NCI-H2227 (cell line): ENCODE data around the gene MAEL.

Experiments used
- DNase-seq: peaks from one replicate; lab custom pipeline; 2025; ENCODE audit not compliant: unreplicated experiment; lab: John Stamatoyannopoulos, UW

The MAEL gene

GRCh38 chr1:167054946-167055630 is 66.0 kb downstream of the MAEL start:
- peak; percentile 31 for DNase-seq

DNA sequence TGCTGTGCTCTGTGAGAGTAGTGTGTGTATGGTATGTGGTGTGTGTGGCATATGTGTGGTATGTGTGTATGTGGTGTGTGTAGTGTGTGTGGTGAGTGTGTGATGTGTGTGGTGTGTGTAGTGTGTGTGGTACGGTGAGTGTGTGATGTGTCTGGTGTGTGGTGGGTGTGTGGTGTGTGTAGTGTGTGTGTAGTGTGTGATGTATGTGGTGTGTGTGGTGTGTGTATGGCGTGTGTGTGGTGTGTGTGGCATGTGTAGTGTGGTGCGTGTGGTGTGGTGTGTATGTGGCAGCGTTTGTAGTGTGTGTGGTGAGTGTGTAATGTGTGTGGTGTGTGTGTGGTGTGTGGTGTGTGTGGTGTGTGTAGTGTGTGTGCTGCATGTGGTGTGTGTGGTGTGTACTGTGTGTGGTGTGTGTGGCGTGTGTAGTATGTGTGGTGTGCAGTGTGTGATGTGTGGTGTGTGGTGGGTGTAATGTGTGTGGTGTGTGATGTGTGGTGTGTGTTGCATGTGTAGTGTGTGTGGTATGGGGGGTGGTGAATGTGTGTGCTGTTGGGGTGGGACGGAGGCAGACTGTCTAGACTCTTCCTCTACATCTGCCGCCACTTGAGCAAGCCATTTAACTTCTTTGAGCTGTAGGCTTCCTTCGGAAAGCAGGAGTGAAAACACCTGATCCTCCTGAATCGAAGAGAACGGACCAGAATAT is 67.6 kb downstream of the MAEL start:
- peak; percentile 81 for DNase-seq

DNA sequence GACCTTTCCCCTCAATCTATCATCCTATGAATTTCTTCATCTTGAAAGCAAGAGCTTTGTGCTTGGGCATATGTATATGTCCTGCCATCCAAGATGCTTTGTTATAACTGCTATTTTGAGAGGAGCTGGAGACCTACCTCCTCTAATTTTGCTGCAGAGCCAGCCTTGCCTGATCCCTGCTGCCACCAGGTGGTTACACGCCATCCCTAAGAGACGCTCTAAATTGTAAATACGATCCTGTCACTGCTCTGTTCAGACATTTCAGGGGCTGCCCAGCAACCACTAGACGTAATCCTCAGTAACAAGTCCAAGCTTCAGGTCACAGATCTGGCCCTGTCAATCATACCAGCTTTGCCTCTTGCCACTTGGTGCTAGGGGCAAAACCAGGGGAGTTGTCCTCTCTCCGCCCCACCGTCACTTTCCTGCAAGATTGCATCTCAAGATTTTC is 68.2 kb downstream of the MAEL start:
- peak; percentile 81 for DNase-seq

- peak; percentile 88 for DNase-seq
Observed at GRCh38 chr1:167059045-167059808, 70.1 kb downstream of the MAEL start.

DNA sequence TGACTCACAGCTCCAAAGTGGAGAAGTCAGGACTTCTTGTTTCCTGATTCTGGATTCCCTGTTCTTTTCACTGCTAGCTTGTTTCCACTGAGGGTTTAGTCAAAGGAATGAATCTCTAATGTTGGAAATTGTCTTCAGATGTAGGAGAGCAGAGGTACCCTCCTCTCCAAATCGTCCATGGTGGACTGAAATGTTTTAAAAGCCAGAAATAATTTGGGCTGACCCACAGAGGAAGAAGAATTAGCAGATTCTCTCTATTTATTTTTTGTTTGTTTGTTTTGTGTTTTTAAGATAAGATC is 70.7 kb downstream of the MAEL start:
- DNase-seq: no peak

GRCh38 chr1:167060141-167061072 is 71.3 kb downstream of the MAEL start:
- no peak for DNase-seq

DNA sequence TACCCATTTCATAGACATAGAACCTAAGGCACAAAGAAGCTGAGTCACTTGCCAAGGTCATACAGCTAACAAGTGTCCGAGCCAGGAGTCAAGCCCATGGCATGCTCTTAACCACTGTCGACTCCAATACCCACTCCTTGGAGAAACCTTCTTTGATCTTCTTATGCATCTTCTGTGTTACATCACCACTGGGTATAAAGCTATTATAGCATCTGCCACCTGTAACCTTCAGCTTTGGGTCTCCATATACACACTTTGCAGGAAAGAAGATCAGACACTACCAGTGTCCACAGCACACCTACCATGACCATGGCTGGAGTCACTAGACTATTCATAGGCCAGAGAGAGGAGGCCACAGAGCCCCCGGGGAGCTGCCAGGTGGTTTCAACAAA is 72.0 kb downstream of the MAEL start:
- DNase-seq: no peak

- peak; percentile 11 for DNase-seq
Observed at GRCh38 chr1:167064621-167065020, 75.5 kb downstream of the MAEL start.

- no peak for DNase-seq
Observed at GRCh38 chr1:167065471-167065870, 76.4 kb downstream of the MAEL start.

- DNase-seq: peak; percentile 89
Observed at GRCh38 chr1:167066333-167067122, 77.4 kb downstream of the MAEL start.

DNA sequence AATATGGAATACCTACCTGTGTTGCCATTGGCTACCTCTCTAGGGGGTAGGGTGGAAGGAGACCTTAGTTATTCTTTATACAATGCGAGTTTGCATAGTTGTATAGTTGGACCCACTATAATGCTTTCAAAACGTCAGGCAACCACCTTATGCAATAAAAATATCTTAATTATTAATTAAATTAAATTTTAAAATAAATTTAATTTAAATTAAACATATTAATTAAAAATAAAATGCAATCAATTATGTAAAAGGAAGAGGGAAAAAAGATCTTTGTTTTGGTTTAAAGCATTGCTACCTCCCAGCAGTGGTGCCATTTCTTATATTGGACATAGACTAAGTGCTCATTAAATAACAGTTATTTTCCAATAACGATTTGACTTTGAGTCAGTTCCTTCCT is 78.8 kb downstream of the MAEL start:
- DNase-seq: no peak

GRCh38 chr1:167068761-167069160 is 79.7 kb downstream of the MAEL start:
- DNase-seq: no peak

- no peak for DNase-seq
Observed at GRCh38 chr1:167071286-167071685, 82.2 kb downstream of the MAEL start.
